ENCODE data around the gene MSTO1. TPM values are rescaled to one million over a fixed set of nuclear protein-coding genes. Genes with fewer than 3 reads are reported as not detected.

Gene MSTO1
- total RNA-seq, 1 experiment from 2014 or later = 61.7 TPM

DNA sequence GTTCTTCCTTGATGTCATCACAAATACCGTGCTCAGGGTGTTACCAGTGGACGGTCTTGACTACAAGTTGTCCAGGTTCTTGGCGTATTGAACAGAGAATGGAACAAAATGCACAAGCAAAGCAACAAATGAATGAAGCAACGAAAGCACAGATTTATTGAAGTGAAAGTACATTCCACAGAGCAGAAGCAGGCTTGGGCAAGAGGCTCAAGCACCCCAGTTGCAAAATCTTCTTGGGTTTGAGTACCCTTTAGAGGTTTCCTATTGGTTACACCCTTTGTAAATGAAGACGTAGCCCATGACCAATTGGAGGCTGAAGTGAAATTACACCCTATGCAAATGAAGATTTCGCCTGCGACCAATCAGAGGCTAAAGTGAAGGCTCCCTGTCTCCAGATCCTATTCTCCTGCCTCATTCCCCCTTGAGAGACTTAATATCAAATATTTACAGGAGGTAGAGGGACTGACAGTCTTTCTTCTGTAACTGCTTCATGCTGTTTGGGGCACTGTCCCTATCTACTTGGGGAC is 40.3 kb downstream of the MSTO1 start (continued):
- TF ChIP-seq, protein P1, sequence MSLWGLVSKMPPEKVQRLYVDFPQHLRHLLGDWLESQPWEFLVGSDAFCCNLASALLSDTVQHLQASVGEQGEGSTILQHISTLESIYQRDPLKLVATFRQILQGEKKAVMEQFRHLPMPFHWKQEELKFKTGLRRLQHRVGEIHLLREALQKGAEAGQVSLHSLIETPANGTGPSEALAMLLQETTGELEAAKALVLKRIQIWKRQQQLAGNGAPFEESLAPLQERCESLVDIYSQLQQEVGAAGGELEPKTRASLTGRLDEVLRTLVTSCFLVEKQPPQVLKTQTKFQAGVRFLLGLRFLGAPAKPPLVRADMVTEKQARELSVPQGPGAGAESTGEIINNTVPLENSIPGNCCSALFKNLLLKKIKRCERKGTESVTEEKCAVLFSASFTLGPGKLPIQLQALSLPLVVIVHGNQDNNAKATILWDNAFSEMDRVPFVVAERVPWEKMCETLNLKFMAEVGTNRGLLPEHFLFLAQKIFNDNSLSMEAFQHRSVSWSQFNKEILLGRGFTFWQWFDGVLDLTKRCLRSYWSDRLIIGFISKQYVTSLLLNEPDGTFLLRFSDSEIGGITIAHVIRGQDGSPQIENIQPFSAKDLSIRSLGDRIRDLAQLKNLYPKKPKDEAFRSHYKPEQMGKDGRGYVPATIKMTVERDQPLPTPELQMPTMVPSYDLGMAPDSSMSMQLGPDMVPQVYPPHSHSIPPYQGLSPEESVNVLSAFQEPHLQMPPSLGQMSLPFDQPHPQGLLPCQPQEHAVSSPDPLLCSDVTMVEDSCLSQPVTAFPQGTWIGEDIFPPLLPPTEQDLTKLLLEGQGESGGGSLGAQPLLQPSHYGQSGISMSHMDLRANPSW (CRISPR knock-in tag; conservative IDR thresholded peaks at IDR 0.05; ENCODE audit: low read depth) = no peak
- TF ChIP-seq KAT7 (CRISPR knock-in tag; IDR thresholded peaks at IDR 0.05; ENCODE audit: borderline replicate concordance) = no peak
- TF ChIP-seq, protein P2, sequence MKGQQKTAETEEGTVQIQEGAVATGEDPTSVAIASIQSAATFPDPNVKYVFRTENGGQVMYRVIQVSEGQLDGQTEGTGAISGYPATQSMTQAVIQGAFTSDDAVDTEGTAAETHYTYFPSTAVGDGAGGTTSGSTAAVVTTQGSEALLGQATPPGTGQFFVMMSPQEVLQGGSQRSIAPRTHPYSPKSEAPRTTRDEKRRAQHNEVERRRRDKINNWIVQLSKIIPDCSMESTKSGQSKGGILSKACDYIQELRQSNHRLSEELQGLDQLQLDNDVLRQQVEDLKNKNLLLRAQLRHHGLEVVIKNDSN (CRISPR knock-in tag; IDR thresholded peaks at IDR 0.05) = no peak
- no peak for TF ChIP-seq EMX1 (CRISPR knock-in tag; IDR thresholded peaks at IDR 0.05)
- no peak for TF ChIP-seq ZNF423 (CRISPR knock-in tag; IDR thresholded peaks at IDR 0.05)
- TF ChIP-seq, protein P3, sequence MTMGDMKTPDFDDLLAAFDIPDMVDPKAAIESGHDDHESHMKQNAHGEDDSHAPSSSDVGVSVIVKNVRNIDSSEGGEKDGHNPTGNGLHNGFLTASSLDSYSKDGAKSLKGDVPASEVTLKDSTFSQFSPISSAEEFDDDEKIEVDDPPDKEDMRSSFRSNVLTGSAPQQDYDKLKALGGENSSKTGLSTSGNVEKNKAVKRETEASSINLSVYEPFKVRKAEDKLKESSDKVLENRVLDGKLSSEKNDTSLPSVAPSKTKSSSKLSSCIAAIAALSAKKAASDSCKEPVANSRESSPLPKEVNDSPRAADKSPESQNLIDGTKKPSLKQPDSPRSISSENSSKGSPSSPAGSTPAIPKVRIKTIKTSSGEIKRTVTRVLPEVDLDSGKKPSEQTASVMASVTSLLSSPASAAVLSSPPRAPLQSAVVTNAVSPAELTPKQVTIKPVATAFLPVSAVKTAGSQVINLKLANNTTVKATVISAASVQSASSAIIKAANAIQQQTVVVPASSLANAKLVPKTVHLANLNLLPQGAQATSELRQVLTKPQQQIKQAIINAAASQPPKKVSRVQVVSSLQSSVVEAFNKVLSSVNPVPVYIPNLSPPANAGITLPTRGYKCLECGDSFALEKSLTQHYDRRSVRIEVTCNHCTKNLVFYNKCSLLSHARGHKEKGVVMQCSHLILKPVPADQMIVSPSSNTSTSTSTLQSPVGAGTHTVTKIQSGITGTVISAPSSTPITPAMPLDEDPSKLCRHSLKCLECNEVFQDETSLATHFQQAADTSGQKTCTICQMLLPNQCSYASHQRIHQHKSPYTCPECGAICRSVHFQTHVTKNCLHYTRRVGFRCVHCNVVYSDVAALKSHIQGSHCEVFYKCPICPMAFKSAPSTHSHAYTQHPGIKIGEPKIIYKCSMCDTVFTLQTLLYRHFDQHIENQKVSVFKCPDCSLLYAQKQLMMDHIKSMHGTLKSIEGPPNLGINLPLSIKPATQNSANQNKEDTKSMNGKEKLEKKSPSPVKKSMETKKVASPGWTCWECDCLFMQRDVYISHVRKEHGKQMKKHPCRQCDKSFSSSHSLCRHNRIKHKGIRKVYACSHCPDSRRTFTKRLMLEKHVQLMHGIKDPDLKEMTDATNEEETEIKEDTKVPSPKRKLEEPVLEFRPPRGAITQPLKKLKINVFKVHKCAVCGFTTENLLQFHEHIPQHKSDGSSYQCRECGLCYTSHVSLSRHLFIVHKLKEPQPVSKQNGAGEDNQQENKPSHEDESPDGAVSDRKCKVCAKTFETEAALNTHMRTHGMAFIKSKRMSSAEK (CRISPR knock-in tag; IDR thresholded peaks at IDR 0.05; ENCODE audit: borderline replicate concordance) = no peak
- no peak for TF ChIP-seq TCF7 (CRISPR knock-in tag; IDR thresholded peaks at IDR 0.05; ENCODE audit: low read depth)
- no peak for TF ChIP-seq MXD4 (CRISPR knock-in tag; IDR thresholded peaks at IDR 0.05; ENCODE audit: borderline replicate concordance)
- TF ChIP-seq ZNF317 (CRISPR knock-in tag; IDR thresholded peaks at IDR 0.05; ENCODE audit: borderline replicate concordance, low read depth) = no peak
- TF ChIP-seq RELA (CRISPR knock-in tag; IDR thresholded peaks at IDR 0.05; ENCODE audit: borderline replicate concordance) = no peak

DNA sequence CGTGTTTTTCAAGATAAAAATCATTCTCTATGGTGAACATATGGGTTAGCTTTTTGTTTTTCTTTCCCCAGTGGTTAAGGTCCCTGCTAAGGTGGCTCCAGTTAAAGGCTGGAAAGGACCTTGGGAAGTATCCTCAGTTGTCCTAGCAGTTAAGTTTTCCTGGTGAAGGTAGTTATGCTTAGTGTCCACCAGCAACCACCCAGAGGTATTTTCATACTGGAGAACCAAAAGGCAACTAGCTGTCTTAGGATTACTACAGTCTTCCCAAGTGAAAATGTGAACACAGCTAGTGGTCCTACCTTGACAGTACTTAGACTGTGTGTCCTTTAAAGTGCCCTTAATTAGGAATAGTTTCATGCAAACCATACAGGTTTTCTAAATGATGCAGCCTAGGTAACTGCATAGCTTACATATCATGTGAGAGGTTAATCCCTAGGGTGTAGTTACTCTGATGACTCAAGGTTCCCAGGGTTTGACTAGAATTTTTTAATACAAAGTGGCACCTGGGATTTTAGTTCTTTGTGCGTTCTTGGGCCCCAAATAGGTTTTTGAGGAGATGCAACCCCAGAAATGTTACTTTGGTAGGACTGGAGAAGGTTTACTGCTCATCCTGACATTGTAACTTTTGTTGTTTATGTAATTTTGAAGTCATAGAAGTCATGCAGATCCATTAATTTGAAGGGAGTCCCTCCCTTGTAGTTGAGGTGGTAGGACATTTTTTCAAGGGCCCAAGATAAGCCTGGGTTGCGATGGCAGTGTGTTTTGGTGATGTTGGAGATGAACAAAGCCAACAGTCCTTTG is 42.0 kb downstream of the MSTO1 start:
- CTCF ChIA-PET = interaction anchor here (1.2 kb wide), 1 partner anchor 77 kb away, joined by 4 read pairs; no protein-coding TSS in a partner anchor
- ATAC-seq = no peak

More for the DNA sequence above, 42.0 kb downstream of the MSTO1 start:
- no peak for TF ChIP-seq CREM (CRISPR knock-in tag; IDR thresholded peaks at IDR 0.05)
- no peak for TF ChIP-seq ZNF317 (CRISPR knock-in tag; IDR thresholded peaks at IDR 0.05; ENCODE audit: borderline replicate concordance, low read depth)
- TF ChIP-seq ATF2 (CRISPR knock-in tag; IDR thresholded peaks at IDR 0.05; ENCODE audit: borderline replicate concordance, low read depth) = no peak
- TF ChIP-seq GRHL2 (CRISPR knock-in tag; IDR thresholded peaks at IDR 0.05; ENCODE audit: insufficient replicate concordance, severe bottlenecking) = no peak
- TF ChIP-seq TEAD4 (CRISPR knock-in tag; IDR thresholded peaks at IDR 0.05) = no peak
- peaks cover 9% of the 10 kb centered on the region for H3K9me3 Mint-ChIP-seq
- peaks cover 33% of the 10 kb centered on the region for H3K27me3 Mint-ChIP-seq (ENCODE audit: low read depth)
- no peak overlapping the region for H3K4me3 Mint-ChIP-seq
- POLR2A ChIA-PET = no interaction called here
- no peak overlapping the region for H3K27ac Mint-ChIP-seq
- DNase-seq (ENCODE audit: low spot score) = no peak
- H3K36me3 Mint-ChIP-seq = 0 out of 2 replicates have a peak, but pooled peaks cover 2% of the 10 kb centered on the region
- peaks cover 5% of the 10 kb centered on the region for H3K4me1 Mint-ChIP-seq

Data from WTC11 (cell line).